GM12891 (cell line): ENCODE data around the gene CCR2.
"Not testable (repeated sequence)": the region's sequence is repeated elsewhere in the genome, so short reads cannot be mapped to it uniquely, and the experiment has no call there.

Source experiments
- POLR2A ChIP-seq: IDR thresholded peaks from 2 replicates; pipeline ENCODE4 v1.6.1; 2011; ENCODE audit warnings: low read depth, low read length, control low read depth
- POLR2AphosphoS5 ChIP-seq: IDR thresholded peaks from 2 replicates; pipeline ENCODE4 v1.6.1; 2011; ENCODE audit warnings: low read depth, low read length, control low read depth
- POU2F2 ChIP-seq: IDR thresholded peaks from 2 replicates; pipeline ENCODE4 v1.6.1; 2011; ENCODE audit warnings: low read depth, mild to moderate bottlenecking, control low read depth, low read length, moderate library complexity
- SPI1 ChIP-seq: IDR thresholded peaks from 2 replicates; pipeline ENCODE4 v1.6.1; 2011; ENCODE audit warnings: low read depth, low read length, control low read depth
- TAF1 ChIP-seq: IDR thresholded peaks from 2 replicates; pipeline ENCODE4 v1.6.1; 2011; ENCODE audit warnings: low read depth, low read length, control low read depth

DNA sequence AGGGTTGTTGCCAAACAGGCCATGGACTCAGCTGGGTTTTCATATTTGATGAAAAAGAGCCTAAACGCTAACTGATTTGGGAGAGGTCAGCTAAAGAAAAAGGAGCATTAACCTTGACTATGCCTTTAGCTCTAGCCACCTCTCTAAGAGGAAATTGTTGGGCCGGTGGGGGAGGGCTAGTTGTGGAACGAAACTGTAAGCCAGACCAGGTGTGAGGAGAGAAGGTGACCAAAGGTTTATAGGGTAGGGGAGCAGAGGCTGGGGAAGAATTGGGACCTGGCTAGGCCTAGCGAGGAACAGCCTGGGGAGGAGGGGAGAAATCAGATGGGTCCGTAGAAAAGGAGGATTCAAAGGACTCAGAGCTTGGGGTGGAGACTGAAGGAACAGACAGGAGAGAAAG lies 37.6 kb downstream of the CCR2 start:
- TF ChIP-seq POLR2A, POLR2AphosphoS5, TAF1, POU2F2, SPI1: not testable (repeated sequence)
